OCI-LY7 (cell line): Measurements from ENCODE around the gene FIGNL1. TPM values are rescaled to one million over a fixed set of nuclear protein-coding genes. Genes with fewer than 3 reads are reported as not detected.

Experiments
- BruUV-seq: library from RNA; stranded (reverse); fragments of 400-500 nt; replicated peaks from 2 replicates; lab custom pipeline; 2021; lab: Mats Ljungman, UMichigan
- CTCF ChIA-PET: fragments of 300-600 bp; sonication (Branson Sonifier 250); formaldehyde crosslinking; loops from one replicate; lab custom pipeline; 2022; ENCODE audit warnings: antibody characterized with exemption; ENCODE audit not compliant: unreplicated experiment; lab: Charles Lee
- POLR2A ChIA-PET: fragments of 300-600 bp; sonication (Branson Sonifier 250); formaldehyde crosslinking; loops from one replicate; lab custom pipeline; 2022; ENCODE audit warnings: antibody characterized with exemption; lab: Charles Lee
- DNase-seq: peaks from one replicate; pipeline ENCODE4 v3.0.0-alpha.2; 2015; ENCODE audit warnings: low spot score
- H2AFZ ChIP-seq: fragments of 200-600 bp; sonication (generic), shearing (Covaris generic); 2 replicates; pipeline ENCODE4 v1.6.1; 2014; ENCODE audit warnings: mild to moderate bottlenecking, antibody characterized with exemption, low read length, moderate library complexity
- H3K27ac ChIP-seq: fragments of 200-600 bp; sonication (generic); 2 replicates; pipeline ENCODE4 v1.5.1; 2014; ENCODE audit warnings: mixed run types, low read depth, mild to moderate bottlenecking, moderate library complexity, low read length, inconsistent platforms; ENCODE audit not compliant: poor library complexity, severe bottlenecking
- H3K36me3 ChIP-seq: fragments of 200-600 bp; sonication (generic); 2 replicates; pipeline ENCODE4 v1.6.1; 2014; ENCODE audit warnings: mild to moderate bottlenecking, antibody characterized with exemption, low read length, moderate library complexity, mixed read lengths; ENCODE audit not compliant: insufficient read depth
- H3K4me1 ChIP-seq: fragments of 200-600 bp; sonication (generic); 2 replicates; pipeline ENCODE4 v1.5.1; 2014; ENCODE audit warnings: mild to moderate bottlenecking, low read length; ENCODE audit not compliant: insufficient read depth, poor library complexity, severe bottlenecking
- H3K4me2 ChIP-seq: fragments of 200-600 bp; sonication (generic); 2 replicates; pipeline ENCODE4 v1.6.1; 2014; ENCODE audit warnings: mild to moderate bottlenecking, low read length
- H3K4me3 ChIP-seq: fragments of 200-600 bp; sonication (generic); 2 replicates; pipeline ENCODE4 v1.5.1; 2014; ENCODE audit warnings: mild to moderate bottlenecking, low read depth, low read length; ENCODE audit not compliant: poor library complexity, severe bottlenecking
- H3K79me2 ChIP-seq: fragments of 200-600 bp; sonication (generic); 2 replicates; pipeline ENCODE4 v1.6.1; 2016; ENCODE audit warnings: low read depth, mild to moderate bottlenecking, low read length, moderate library complexity, mixed read lengths; ENCODE audit not compliant: insufficient read depth
- H3K9me2 ChIP-seq: fragments of 200-600 bp; sonication (generic); 2 replicates; pipeline ENCODE4 v1.6.1; 2016; ENCODE audit warnings: mild to moderate bottlenecking, low read length, mixed read lengths; ENCODE audit not compliant: insufficient read depth
- H3K9me3 ChIP-seq: fragments of 200-600 bp; sonication (generic); 2 replicates; pipeline ENCODE4 v1.6.1; 2014; ENCODE audit warnings: mild to moderate bottlenecking, mixed run types, low read length, mixed read lengths
- H4K20me1 ChIP-seq: fragments of 200-600 bp; sonication (generic); 2 replicates; pipeline ENCODE4 v1.6.1; 2014; ENCODE audit warnings: mild to moderate bottlenecking, antibody characterized with exemption, low read length, moderate library complexity, mixed read lengths; ENCODE audit not compliant: insufficient read depth
- CTCF ChIP-seq: fragments of 200-600 bp; sonication (generic); conservative IDR thresholded peaks from 2 replicates; pipeline ENCODE4 v1.5.1; 2014; ENCODE audit warnings: mild to moderate bottlenecking, antibody characterized with exemption, low read length, moderate library complexity, mixed read lengths
- EZH2phosphoT487 ChIP-seq: fragments of 200-600 bp; sonication (generic); IDR thresholded peaks from 2 replicates; pipeline ENCODE4 v1.6.1; 2018; ENCODE audit warnings: low read depth, borderline replicate concordance, mild to moderate bottlenecking, mixed run types, antibody characterized with exemption, low read length, moderate library complexity, mixed read lengths
- intact Hi-C: fragments of 100-400 bp; cut with micrococcal nuclease; formaldehyde crosslinking; loops from one replicate; pipeline ENCODE4 v1.10.0; 2022; ENCODE audit not compliant: unreplicated experiment
- total RNA-seq, 2 experiments: library from RNA; depleted of rRNA in 1 of 2; stranded (reverse); fragments of >200 nt in 1 of 2; shearing (Covaris generic) in 1 of 2; gene quantifications; 2 replicates each; pipeline ENCODE4 v1.2.3, GENCODE V29; 2014 to 2022

FIGNL1 gene
- total RNA-seq, 2 experiments from 2014 or later: 41.5 to 55.6 TPM

DNA sequence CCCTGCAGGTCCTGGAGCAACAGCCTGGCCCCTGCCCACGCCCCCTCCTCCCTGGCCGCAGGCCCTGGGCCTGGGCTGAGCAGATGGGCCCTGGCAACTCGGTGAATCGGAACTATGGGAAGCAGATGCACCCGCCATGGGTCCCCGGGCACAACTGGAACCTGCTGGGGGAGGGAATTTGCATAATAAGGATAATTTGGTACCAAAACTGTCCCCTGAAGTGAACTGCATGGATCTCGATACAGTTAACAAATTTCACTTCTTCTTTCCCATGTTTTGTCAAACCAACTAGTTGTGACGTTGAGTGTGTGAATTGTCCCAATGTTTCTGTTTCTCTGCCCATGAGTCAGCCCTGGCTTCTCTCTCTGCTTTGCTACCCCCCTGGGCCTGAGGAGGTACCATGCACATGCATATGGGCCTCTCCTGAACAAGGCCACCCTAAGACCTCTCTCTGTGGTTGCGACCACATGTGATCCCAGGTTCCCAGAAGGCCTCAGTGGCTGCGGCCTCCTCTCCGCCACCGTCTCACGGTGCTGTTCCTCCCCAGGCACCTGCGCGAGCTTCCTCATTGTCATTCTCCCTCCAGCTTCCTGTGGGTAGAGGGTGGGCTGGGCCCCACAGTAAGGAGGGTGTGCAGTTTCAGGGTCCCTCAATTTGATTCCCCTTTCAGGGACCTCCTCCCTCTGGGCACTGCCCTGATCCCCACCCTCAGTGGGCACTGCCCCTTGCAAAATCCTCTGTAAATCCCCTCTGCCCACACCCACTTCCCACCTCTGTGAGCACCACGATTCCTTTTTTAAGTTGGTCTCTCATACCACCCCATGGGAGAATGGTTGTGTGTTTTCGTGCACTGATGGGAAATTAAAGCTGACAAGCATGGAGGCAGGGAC is 40.0 kb downstream of the FIGNL1 start:
- Histone ChIP-seq H3K4me3 (no peak overlapping the region), H3K9me2 (no peaks in the 10 kb centered on the region), H4K20me1 (no peaks in the 10 kb centered on the region), H3K79me2 (no peaks in the 10 kb centered on the region), H3K36me3 (no peaks in the 10 kb centered on the region), H3K27ac (peak overlapping the region; percentile 11), H2AFZ (peak overlapping the region; percentile 43; the same call in 1 of the 2 replicates), H3K9me3 (no peaks in the 10 kb centered on the region), H3K4me1 (peaks cover 46% of the 10 kb centered on the region), H3K4me2 (peak overlapping the region; percentile 49)
- TF ChIP-seq EZH2phosphoT487 (no peak), CTCF (no peak)
- peak; percentile 64 for DNase-seq
- ChIA-PET POLR2A (interaction anchor here (0.7 to 1.8 kb wide), 9 partner anchors 9 to 264 kb away, joined by 3 to 7 read pairs (median 3); partner anchors contain the start of gene IKZF1), CTCF (no interaction called here)
- intact Hi-C loops: no loop called here
- no TSS peak for BruUV-seq

DNA sequence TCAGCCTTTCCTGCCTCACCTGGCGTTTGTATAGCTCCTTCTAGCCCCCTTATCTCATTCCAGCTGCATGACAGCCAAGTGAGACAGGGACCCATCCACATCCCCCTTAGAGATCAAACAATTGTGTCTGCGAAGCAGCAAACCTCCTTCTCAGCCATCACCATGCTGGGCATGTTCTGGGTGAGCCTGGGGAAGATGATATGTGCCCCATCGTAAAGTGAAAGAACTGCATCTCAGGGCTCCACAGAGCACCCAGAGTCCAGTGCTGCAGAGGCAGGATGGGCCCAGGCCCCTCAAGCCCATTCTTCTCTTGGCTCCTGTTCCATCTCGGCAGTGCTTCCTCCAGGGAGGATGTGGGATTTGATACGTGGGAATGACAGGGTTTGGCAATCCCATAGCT is 43.2 kb downstream of the FIGNL1 start:
- 0 out of 2 replicates have a peak, but pooled peaks cover 4% of the 10 kb centered on the region for H4K20me1 ChIP-seq
- POLR2A ChIA-PET: interaction anchor here (1.1 to 1.2 kb wide), 2 partner anchors 11 to 14 kb away, joined by 3 read pairs; no protein-coding TSS in a partner anchor
- BruUV-seq: no TSS peak
- H2AFZ ChIP-seq: no peak overlapping the region
- peaks cover 34% of the 10 kb centered on the region for H3K4me1 ChIP-seq
- H3K9me2 ChIP-seq: no peaks in the 10 kb centered on the region
- no peak overlapping the region for H3K4me2 ChIP-seq
- TF ChIP-seq CTCF: no peak
- no peak for TF ChIP-seq EZH2phosphoT487
- no peaks in the 10 kb centered on the region for H3K79me2 ChIP-seq
- H3K36me3 ChIP-seq: peaks cover 29% of the 10 kb centered on the region
- DNase-seq: no peak
- no peaks in the 10 kb centered on the region for H3K9me3 ChIP-seq
- intact Hi-C loops: loop anchor here (1.0 kb wide), 1 partner anchor 11 kb away; no protein-coding TSS in a partner anchor
- CTCF ChIA-PET: no interaction called here
- H3K27ac ChIP-seq: no peak overlapping the region
- H3K4me3 ChIP-seq: no peak overlapping the region
